GM19043 (cell line): ENCODE data around the gene IRS1.

ENCODE experiments used
- ATAC-seq: cut with Tn5 transposase; IDR thresholded peaks from one replicate; pipeline ENCODE4 v1.9.1; 2021; ENCODE audit warnings: low read depth; ENCODE audit not compliant: unreplicated experiment

Gene IRS1

DNA sequence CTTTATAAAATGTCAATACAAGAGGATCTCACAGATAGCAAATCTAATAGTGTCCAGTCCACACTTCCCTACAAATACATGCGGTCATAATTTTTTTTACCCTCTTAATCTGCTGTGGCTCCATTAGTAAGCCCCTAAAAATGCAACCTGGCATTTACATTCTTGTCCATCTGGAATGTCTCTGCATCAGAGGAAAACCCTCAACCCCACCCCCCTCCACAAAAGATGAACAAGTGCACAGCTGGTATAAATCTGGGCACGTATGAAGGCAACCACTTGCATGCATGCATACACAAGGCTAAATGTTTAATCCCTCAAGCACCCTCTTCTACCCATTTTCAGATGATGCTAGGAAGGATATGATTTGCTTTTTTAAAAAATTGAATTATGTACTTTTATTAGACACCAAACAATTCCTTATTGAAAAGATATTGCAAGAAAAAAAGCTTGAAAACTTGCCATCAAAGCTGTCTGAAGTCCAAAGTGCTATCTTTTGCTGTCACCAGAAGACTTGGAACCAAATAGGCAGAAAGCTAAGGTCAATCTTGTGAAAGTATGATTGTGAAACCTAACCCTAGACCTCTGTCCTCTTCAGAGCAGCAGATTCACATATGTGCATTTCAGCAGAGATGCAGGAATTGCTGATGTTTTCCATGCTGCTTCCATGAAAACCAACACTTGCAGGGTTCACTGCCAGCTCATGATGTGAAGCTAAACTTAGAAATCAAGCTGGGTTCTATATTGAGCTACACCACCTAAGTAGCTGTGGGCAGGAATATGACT is 39.0 kb downstream of the IRS1 start:
- no peak for ATAC-seq

DNA sequence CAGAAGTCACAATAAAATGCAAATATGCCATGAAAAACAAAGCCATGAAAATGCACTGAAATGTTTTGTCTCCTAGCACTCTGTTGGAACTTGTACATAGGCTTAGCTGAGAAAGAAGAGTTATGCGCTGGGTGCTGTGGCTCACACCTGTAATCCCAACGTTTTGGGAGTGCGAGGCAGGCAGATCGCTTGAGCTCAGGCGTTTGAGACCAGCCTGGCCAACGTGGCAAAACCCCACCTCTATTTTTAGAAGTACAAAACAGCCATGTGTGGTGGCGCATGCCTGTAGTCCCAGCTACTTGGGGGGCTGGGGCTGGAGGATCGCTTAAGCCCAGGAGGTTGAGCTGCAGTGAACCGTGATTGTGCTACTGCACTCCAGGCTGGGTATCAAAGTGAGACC is 39.9 kb downstream of the IRS1 start:
- no peak for ATAC-seq

DNA sequence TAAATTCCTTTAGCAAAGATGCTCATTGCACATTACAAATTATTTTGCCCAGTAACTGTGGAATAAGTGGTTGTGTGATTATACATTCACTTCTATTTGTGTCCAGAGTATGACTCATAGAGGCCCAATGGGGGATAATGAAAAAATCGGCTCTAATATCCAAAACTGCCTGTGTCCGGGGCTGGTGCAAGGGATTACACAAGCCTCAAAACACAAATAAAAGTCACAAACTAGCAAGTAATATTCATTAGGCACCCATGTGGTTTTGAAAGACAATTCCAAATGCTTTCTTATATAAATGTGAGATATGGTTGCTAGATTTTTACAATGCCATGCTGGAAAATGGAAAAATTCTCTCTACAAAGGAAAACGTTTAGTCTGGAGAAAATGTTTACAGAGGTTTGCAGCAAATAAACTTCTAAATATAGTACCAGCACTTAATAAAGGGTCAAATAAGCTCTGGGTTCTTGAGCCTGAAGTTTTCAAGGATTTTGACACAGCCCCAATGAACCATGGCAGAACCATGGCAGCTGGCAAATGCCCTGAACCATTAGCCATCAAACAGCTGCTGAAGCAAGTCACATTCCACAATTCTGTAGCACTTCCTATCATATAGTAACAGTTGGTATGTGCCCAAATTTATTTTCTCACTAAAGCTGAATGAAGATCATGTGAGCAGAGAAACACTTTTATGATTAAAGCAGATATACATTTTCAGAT is 40.5 kb downstream of the IRS1 start:
- ATAC-seq: no peak

DNA sequence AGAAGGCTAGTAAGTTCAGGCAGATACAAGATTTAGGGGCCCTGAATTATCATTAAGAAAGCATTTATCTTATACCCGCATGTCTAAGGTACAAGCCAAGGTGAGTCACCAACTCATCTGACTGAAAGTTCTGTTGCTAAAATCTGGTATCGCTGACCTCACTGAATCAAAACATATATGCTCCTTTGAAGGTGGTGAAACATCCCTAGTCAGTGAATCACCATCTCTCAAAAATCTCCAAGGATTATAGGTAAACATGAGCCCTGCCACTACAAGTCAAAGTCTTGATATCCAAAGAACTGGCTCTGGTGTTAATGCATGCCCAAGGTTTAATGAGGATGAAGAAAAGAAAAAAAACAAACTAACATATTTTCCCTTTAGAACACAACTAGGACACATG is 43.5 kb downstream of the IRS1 start:
- no peak for ATAC-seq

DNA sequence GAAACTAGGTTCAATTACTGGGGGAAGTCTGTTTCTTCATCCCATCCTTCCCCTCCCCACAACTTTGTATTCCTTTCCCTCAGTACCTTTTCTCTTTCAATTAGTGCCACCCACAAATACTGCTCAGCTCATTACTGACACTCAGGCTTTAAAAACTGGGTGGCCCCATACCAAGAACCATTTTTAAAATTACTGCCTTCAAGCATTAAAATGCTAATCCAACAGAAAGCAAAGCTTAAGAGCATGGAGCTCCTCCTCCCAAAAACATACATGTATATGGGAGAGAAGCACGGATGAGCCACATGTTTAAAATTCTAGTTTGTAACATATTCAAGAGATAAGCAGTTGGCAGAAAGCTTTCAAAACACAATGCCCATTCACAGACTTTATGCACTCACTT is 44.0 kb downstream of the IRS1 start:
- ATAC-seq: no peak

DNA sequence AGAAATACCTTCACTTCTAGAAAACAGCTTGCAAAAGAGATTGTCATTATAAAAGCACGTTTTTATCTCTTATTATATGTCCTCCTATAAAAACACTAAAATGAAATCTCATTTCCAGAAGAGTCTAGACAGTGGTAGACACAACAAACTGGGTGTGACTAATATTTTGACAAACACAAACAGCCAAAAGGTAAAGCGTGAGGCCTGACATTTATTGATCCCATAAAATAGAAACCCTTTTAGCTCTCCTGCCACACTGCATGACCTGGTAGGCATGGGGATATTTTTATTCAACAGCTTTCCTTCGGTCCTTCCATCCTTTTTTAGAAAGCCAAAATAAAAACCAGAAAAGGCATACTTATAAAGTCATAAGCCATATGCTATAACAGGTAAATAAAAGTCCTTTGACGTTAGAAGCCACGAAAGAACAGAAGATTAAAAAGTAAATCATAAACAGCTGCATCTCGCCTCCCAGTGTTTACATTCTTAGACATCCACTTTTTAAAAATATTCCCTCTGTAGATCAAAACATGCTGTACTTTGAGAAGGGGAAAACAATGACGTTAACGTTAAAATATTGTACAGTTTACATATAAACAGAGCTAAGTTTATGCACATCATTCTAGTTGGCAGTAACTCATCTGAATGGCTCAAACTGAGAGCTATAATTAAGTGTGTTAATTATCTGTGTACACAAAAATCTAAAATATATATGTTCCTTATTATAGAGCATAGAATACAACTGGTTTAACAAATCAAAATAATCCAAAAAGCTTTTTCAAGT is 44.6 kb downstream of the IRS1 start:
- ATAC-seq: no peak

DNA sequence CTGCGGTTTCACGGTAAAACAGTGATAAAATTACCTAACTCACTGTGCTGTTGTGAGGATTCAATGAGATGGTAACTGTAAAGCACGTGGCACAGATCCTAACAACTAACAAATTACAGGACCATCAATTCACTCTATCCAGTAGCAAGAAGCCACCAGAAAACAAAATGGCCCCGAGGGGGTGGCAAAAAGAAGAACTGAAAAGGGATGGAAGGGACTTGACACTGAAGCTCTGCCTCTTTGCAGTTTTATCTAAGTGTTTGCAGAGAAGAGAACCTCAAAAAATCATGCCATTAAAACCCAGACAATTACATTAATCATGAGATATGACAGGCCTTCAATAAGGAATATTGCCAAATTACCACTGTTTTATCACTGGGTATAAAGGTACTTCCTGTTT is 46.7 kb downstream of the IRS1 start:
- ATAC-seq: no peak

DNA sequence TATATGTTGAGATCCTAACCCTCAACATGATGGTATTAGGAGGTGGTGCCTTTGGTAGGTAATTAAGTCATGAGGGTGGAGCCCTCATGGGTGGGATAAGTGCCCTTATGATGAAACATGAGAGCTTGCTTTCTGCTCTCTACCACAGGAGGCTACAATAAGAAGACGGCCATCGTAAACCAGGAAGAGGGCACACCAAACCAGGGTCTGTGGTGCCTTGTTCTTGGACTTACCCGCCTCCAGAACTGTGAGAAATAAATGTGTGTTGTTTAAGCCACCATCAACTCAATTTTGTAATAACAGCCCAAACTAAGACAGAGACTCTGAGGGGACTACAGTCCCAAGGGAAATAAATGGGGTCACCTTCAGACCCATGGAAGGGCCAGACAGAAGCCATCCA is 52.3 kb downstream of the IRS1 start:
- ATAC-seq: no peak

DNA sequence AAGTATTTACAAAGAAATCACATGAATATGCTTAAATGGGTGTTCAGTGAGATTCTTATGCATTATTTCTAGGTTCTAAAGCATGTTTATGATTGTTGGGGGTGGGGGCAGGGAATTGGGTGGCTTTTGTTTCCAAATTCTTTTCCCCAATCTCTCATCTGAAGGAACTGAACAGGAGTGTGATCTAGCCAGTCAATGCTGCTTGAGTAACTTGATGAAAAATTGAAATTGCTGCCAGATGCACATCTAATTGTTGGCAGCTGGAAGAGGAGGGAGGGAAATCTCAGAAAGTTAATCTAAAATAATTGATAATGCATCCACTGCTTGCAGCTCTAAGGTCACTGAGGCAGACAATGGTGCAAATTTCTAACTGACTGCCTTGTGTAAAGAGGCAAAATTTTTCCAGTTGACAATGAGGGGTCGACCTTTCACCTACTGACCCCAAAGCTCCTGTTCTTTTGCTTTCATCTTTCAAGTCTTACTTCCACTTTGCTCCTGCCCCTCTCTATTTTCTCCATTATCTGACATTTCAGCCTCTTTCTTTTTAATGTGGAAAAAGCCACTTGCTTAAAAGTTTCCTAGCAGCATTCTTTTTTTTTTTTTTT is 53.3 kb downstream of the IRS1 start:
- ATAC-seq: no peak

DNA sequence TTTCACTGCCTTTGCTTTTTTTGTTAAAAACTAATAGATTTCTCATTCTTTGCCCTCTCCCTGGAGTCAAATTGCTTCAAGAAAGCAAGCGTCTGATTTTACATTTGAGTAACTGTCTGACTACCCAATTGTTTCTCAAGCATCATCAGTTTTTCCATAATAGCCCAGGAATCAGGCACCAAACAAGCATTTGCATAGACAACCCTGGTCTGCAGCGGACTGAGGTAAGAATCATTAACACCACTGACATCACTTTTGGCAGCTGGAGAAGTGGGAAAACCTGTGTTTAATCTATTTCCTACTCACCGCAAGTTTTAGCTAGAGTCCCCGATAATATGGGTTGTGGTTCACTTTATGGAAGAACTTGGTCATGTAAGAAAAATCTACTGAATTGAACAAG is 55.7 kb downstream of the IRS1 start:
- no peak for ATAC-seq

DNA sequence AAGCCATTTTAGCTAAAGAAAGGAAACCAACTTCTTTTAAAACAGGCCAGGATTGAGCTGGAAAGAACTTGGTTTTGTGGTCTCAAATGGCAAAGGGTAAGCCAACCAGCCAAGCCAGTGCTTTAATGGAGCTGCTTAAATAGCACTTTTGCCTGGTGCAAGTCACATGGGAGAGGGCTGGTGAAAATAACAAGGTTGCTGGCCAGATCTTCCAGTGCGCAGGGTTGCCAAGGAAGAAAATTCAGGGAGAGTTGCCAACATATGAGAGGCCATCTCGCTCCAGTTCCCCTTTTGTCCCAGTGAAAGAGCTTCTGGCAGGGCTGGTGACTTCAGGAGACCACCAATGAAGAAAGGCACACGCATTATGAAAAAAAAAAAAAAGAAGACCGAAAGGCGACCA is 57.3 kb downstream of the IRS1 start:
- no peak for ATAC-seq

DNA sequence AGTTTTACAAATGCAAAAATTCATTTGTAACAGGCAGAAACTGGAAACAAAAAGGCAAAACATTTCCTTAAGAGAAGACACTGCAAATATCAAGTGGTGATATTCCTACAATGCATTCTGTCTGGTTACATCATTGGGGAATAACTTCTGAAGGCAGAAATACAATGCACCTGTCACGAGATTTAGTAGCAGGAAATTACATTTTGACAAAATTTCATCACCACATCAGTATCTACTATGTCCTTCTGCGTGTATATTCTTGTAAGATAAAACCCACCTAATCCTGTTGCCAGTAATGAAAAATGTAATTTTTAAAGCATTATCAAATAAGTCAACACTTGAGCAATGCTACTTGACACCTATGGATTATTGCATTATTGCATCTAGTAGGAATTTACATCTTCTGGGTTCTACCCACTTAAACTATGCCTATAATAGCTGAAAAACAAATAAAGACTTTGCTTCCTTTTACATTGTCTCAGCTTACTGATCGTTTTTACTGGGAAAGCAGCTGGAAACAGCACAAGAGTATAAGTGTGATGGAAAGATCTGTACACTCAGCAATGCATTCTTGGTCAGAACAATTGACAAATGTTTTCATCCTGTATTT is 59.5 kb downstream of the IRS1 start:
- no peak for ATAC-seq

DNA sequence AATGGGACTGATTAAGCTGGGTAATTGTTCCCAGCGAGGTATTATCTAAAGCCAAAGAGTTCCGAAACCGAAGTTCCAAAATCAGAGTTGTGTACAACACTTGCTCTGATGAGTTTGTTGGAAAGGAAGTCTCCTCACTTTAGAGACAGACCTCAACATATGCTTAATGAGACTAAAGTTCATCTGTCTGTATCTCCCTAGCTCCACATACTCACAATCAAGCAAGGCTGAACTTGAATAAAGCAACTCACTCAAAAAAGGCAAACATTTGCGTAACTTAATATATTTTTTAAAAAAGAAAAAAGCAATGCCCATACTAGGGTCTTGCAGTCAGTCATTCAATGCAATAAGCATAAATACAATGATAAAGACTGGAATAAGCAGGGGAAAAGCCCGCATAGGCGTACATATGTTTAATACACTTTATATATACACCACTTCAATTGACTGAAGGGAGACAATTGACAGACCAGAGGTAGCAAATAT is 60.0 kb downstream of the IRS1 start:
- ATAC-seq: no peak

DNA sequence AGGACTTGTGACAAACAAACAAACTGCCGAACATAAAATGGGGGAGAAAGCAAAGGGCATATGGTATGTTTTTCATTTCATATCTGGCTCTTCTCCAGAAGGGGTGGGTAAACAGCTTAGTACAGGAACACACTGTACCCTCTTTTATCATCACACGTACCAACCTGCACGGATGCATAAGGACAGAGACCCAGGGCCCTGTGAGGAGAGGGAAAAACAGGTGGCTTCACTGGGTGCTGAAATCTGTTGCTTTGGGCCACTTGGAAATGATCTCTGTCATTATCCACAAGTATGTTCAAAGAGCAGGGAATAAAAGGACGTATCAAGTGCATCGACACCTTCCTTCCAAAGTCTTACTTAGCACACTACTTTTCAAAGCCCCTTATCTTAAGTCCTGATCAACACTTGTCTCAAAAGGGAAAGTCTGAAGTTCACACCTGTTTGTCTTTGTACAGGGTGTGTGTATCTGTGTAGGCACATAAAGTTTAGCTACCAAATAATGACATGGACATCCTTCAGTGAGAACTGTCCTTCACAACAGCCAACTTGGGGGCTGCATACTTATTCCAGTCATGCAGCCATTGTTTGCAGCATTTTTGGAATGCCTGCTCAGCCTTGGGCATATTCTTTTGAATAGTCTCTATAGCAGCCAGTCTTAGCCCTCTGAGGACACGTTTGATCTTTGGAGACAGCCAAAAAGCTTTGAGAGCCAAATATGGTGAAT is 60.6 kb downstream of the IRS1 start:
- no peak for ATAC-seq

DNA sequence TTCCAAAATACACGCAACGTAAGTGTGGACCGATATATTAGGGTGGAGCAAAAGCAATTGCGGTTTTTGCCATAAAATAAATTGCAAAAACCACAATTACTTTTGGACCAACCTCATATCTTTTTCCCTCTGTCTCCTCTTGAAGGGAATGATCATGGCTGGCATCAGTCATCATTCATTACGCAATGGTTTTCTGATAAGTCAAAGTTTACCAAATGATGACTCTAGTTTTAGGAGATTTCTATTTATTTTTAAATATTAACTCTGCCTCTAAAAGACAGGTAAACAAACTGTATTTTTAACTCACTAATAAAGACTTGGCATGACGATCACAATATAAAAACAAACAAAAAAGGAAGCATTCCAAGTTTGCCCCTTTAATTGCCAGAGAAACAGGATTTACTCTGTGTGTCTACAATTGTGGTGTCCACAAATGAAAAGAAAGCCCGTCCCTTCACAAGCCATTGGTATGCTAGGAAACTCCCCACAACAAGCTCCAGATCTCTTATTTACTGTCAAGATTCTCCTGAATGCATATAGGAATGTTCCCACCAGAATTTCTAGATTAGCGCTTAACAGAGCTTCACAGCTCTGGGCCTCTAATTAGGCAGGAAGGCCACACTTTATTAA is 61.3 kb downstream of the IRS1 start:
- ATAC-seq: no peak

DNA sequence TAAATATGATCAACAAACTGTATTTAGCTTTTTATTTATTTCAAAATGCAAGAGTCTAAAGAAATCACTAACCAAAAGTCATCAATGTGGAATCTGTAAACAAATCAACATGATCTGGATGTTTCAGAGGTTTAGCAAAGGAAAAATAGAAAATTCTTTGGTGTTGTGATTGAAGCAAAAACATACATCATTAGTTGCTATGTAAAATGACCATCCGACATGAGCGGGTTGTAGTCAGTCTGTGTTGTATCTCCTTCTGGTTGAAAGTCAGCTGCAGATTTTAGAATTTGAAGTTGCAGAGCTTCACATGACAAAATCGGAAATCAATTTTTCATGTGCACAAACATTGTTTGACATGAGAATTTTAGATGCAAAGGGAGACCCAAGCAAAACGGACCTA is 63.2 kb downstream of the IRS1 start:
- no peak for ATAC-seq

DNA sequence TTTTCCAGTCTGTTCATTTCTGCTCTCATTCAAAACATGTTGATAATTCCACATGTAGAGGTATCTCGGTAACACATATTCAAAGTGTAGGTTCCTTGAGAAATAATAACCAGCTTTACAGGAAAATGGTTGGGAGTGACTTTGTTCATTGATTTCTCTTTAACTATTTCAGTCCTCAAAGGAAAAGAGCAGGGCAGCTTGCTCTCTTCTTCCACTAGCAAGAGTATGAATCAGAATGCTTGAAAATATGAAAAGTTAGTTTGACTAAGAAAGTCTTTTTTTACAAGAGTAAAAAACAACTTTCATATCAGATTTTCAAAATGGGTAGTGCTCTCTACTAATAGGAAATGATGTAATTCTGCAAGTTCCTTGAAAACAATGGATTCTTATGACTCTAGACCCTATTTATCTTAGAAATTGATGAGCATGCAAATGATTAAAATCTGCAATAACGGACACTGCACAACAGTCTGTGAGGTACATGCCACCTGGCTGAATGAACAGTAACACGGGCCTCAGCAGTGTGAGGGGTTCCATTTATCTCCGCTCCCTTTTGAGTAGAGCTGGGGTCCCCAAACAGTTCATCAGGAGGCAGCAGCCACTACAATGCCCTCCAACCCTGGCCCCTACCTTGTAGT is 65.6 kb downstream of the IRS1 start:
- ATAC-seq: no peak

DNA sequence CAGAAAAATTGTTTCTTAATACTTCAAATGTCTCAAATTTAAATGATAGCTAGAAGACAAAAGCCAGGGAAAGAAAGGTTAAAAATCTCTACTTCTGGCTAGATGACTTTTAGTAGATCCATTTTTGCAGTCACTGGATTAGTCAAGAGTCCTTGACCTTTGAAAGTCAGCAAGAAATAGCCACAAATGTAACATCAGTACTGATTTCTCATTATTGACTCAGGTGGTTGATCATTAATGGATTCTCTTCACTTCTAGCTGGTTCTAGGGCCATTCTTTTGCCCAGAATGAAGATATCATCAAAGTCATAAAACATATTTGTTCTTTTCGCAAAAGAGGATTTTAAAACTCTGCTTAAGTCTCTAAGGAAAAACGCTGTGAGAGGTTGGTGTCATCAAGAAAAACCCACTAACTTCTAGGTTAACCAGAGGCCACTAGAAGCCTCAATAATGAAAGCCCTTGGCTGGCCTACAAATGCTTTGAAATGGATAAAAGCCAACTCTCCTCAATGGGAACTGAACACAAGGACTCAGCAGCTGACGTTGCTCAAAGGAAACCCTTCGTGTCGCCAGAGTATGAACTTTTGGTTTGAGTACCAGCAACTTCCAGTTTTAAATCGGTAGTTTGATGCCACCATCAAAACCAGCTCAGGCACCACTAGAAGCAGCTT is 66.3 kb downstream of the IRS1 start:
- ATAC-seq: no peak
